Gastroesophageal sphincter (tissue), 2 donors: Measurements from ENCODE around the gene CRACR2A.

Source experiments
- EP300 ChIP-seq: sonication (generic); formaldehyde crosslinking; IDR thresholded peaks from one replicate; pipeline ENCODE4 v1.6.1; 2017; ENCODE audit warnings: antibody characterized with exemption, mild to moderate bottlenecking
- POLR2AphosphoS5 ChIP-seq: sonication (generic); formaldehyde crosslinking; IDR thresholded peaks from one replicate; pipeline ENCODE4 v1.6.1; 2017; ENCODE audit warnings: antibody characterized with exemption

GRCh38 chr12:3681595-3682061 lies 71.3 kb downstream of the CRACR2A start:
- TF ChIP-seq POLR2AphosphoS5 (no peak), EP300 (no peak)
